ENCODE data around the gene KRTAP4-7. TPM values are rescaled to one million over a fixed set of nuclear protein-coding genes. Genes with fewer than 3 reads are reported as not detected.
"Not testable (repeated sequence)": the region's sequence is repeated elsewhere in the genome, so short reads cannot be mapped to it uniquely, and the experiment has no call there.

Gene KRTAP4-7
- total and polyA plus RNA-seq, 2 experiments from 2014 or later = not detected

- 98 to 100% methylated on average over 4 of the region's 4 CpGs for WGBS, 2 experiments (ENCODE audit: low coverage in 1 of 2, low lambda C conversion rate in 2 of 2, missing lambda C conversion rate in 2 of 2)
- Histone ChIP-seq H3K79me2 (ENCODE audit: insufficient read depth) (no peaks in the 10 kb centered on the region), H3K4me1 (ENCODE audit: insufficient read depth) (peaks cover 69% of the 10 kb centered on the region), H3K4me3 (no peak overlapping the region), H3K9ac (no peak overlapping the region), H3K4me2 (ENCODE audit: unreplicated experiment) (no peak overlapping the region), H3F3A (ENCODE audit: insufficient read depth) (peaks cover 78% of the 10 kb centered on the region), H3K9me3 (ENCODE audit: low read depth) (no peaks in the 10 kb centered on the region), H3K27ac (peak overlapping the region; percentile 85), H3K36me3 (ENCODE audit: low read depth) (no peaks in the 10 kb centered on the region), H3K27me3 (replicated peaks; ENCODE audit: insufficient read depth) (no peaks in the 10 kb centered on the region), H4K20me1 (ENCODE audit: insufficient read depth) (no peaks in the 10 kb centered on the region), H3K9me2 (ENCODE audit: insufficient read depth) (no peaks in the 10 kb centered on the region), H2AFZ (no peak overlapping the region)
- TF ChIP-seq EZH2 (IDR thresholded peaks at IDR 0.05; ENCODE audit: insufficient read depth, poor library complexity, severe bottlenecking) (no peak), EZH2phosphoT487 (IDR thresholded peaks at IDR 0.05; ENCODE audit: insufficient read depth, low read depth) (no peak)
- in situ Hi-C loops (cut with MboI) = no loop called here
- no peak for DNase-seq
These were observed 20.5 kb upstream of the KRTAP4-7 start for GRCh38 chr17:41063449-41063848.

DNA sequence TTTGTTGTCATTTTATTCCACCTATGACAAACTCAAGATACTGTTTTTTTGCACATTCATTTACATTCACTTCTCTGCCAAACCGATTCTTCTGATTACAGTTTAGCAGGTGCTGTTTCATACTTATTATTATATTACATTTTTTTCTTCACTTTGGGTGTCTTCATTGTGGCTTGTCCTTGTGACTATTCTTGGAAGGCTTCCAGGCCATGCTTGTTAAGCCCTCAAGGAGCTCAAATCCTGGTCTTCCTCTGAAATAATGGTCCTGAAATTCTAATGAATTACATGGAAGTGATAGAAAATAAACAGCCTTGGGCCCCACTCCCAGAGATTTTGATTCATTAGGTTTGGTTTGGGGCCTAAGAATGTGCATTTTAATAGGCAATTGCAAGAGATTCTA lies 19.6 kb upstream of the KRTAP4-7 start:
- Histone ChIP-seq H3K36me3 (ENCODE audit: low read depth) (no peaks in the 10 kb centered on the region), H3K4me2 (ENCODE audit: unreplicated experiment) (no peak overlapping the region), H3K4me1 (ENCODE audit: insufficient read depth) (peaks cover 62% of the 10 kb centered on the region), H3K9me3 (ENCODE audit: low read depth) (no peaks in the 10 kb centered on the region), H3K79me2 (ENCODE audit: insufficient read depth) (no peaks in the 10 kb centered on the region), H3K27me3 (replicated peaks; ENCODE audit: insufficient read depth) (no peaks in the 10 kb centered on the region), H3K4me3 (no peak overlapping the region), H3K9ac (no peak overlapping the region), H3F3A (ENCODE audit: insufficient read depth) (peaks cover 69% of the 10 kb centered on the region), H3K9me2 (ENCODE audit: insufficient read depth) (no peaks in the 10 kb centered on the region), H3K27ac (no peak overlapping the region), H2AFZ (no peak overlapping the region), H4K20me1 (ENCODE audit: insufficient read depth) (no peaks in the 10 kb centered on the region)
- in situ Hi-C loops (cut with MboI) = no loop called here
- DNase-seq = no peak
- WGBS, 2 experiments (ENCODE audit: low coverage in 1 of 2, low lambda C conversion rate in 2 of 2, missing lambda C conversion rate in 2 of 2) = 100% methylated on average over 1 of the region's 1 CpG
- TF ChIP-seq EZH2 (IDR thresholded peaks at IDR 0.05; ENCODE audit: insufficient read depth, poor library complexity, severe bottlenecking) = no peak

GRCh38 chr17:41065016-41065689 lies 18.8 kb upstream of the KRTAP4-7 start:
- H3K36me3 ChIP-seq (ENCODE audit: low read depth); H4K20me1 ChIP-seq (ENCODE audit: insufficient read depth); H3K27me3 ChIP-seq (replicated peaks; ENCODE audit: insufficient read depth); H3K4me3 ChIP-seq; H3K9me3 ChIP-seq (ENCODE audit: low read depth); H3K9ac ChIP-seq; DNase-seq; H2AFZ ChIP-seq; in situ Hi-C loops (cut with MboI); H3K79me2 ChIP-seq (ENCODE audit: insufficient read depth); H3K27ac ChIP-seq; H3K9me2 ChIP-seq (ENCODE audit: insufficient read depth); H3K4me2 ChIP-seq (ENCODE audit: unreplicated experiment): not testable (repeated sequence)
- whole genome bisulfite sequencing, 2 experiments (ENCODE audit: low coverage in 1 of 2, low lambda C conversion rate in 2 of 2, missing lambda C conversion rate in 2 of 2) = 82 to 86% methylated on average over 6 to 7 of the region's 16 CpGs
- H3F3A ChIP-seq (ENCODE audit: insufficient read depth) = peaks cover 65% of the 10 kb centered on the region
- H3K4me1 ChIP-seq (ENCODE audit: insufficient read depth) = peaks cover 56% of the 10 kb centered on the region

GRCh38 chr17:41065829-41066624 lies 17.9 kb upstream of the KRTAP4-7 start, which contains the start of gene KRTAP2-4:
Gene KRTAP2-4, minus strand, starts transcription at chr17:41065879. Its CDS starts 34 bp downstream, at chr17:41065845.
- H3K27me3 ChIP-seq (replicated peaks; ENCODE audit: insufficient read depth) = no peaks in the 10 kb centered on the region
- H2AFZ ChIP-seq = no peak within 1 kb of the TSS
- H3K4me2 ChIP-seq (ENCODE audit: unreplicated experiment) = no peak within 1 kb of the TSS
- H3F3A ChIP-seq (ENCODE audit: insufficient read depth) = peaks cover 56% of the 10 kb centered on the region
- no peaks in the 10 kb centered on the region for H3K9me3 ChIP-seq (ENCODE audit: low read depth)
- H3K4me3 ChIP-seq = no peak within 1 kb of the TSS
- in situ Hi-C loops (cut with MboI) = no loop called here
- peak within 1 kb of the TSS; percentile 65 for H3K27ac ChIP-seq
- peaks cover 47% of the 10 kb centered on the region for H3K4me1 ChIP-seq (ENCODE audit: insufficient read depth)
- DNase-seq = peak; percentile 90
- no peak for TF ChIP-seq EZH2phosphoT487 (IDR thresholded peaks at IDR 0.05; ENCODE audit: insufficient read depth, low read depth)
- no peaks in the 10 kb centered on the region for H4K20me1 ChIP-seq (ENCODE audit: insufficient read depth)
- no peaks in the 10 kb centered on the region for H3K36me3 ChIP-seq (ENCODE audit: low read depth)
- 0 out of 2 replicates have a peak within 1 kb of the TSS, but pooled peaks have one; percentile 1 for H3K9ac ChIP-seq
- no peaks in the 10 kb centered on the region for H3K79me2 ChIP-seq (ENCODE audit: insufficient read depth)
- 53 to 56% methylated on average over 5 to 6 of the region's 6 CpGs for WGBS, 2 experiments (ENCODE audit: low coverage in 1 of 2, low lambda C conversion rate in 2 of 2, missing lambda C conversion rate in 2 of 2)
- no peaks in the 10 kb centered on the region for H3K9me2 ChIP-seq (ENCODE audit: insufficient read depth)
